Activated CD4-positive, alpha-beta T cell treated with anti-CD3 and anti-CD28 coated beads, Interleukin-2, amount 10 ng/mL, durations not matched to agents 24 days and 14 days (primary cell): ENCODE data around the gene QPRT. TPM values are rescaled to one million over a fixed set of nuclear protein-coding genes. Genes with fewer than 3 reads are reported as not detected.
A peak's percentile ranks its signal among the peaks of the same experiment; 100 is the strongest.
"Not testable (repeated sequence)": the region's sequence is repeated elsewhere in the genome, so short reads cannot be mapped to it uniquely, and the experiment has no call there.

Experiments
- DNase-seq: peaks from one replicate; pipeline ENCODE4 v3.0.0; 2022
- H3K27ac Mint-ChIP-seq: one replicate; pipeline ENCODE4 v1.8.0; 2022; ENCODE audit warnings: mild to moderate bottlenecking, mixed read lengths
- H3K27me3 Mint-ChIP-seq: one replicate; pipeline ENCODE4 v1.8.0; 2022; ENCODE audit warnings: mixed read lengths
- H3K36me3 Mint-ChIP-seq: one replicate; pipeline ENCODE4 v1.8.0; 2022; ENCODE audit warnings: low read depth, mild to moderate bottlenecking, mixed read lengths
- H3K4me1 Mint-ChIP-seq: one replicate; pipeline ENCODE4 v1.8.0; 2021; ENCODE audit warnings: mixed read lengths
- H3K4me3 Mint-ChIP-seq: one replicate; pipeline ENCODE4 v1.8.0; 2022; ENCODE audit warnings: mild to moderate bottlenecking, moderate library complexity, mixed read lengths
- H3K9me3 Mint-ChIP-seq: one replicate; pipeline ENCODE4 v1.8.0; 2021; ENCODE audit warnings: mixed read lengths
- intact Hi-C: fragments of 100-400 bp; cut with micrococcal nuclease; formaldehyde crosslinking; loops from one replicate; pipeline ENCODE4 v1.15.1; 2023
- total RNA-seq: library from RNA; stranded (reverse); gene quantifications from 2 replicates; pipeline ENCODE4 v1.2.3, GENCODE V29; 2022

The QPRT gene
- total RNA-seq, 1 donor from 2014 or later, result 5.8 TPM

DNA sequence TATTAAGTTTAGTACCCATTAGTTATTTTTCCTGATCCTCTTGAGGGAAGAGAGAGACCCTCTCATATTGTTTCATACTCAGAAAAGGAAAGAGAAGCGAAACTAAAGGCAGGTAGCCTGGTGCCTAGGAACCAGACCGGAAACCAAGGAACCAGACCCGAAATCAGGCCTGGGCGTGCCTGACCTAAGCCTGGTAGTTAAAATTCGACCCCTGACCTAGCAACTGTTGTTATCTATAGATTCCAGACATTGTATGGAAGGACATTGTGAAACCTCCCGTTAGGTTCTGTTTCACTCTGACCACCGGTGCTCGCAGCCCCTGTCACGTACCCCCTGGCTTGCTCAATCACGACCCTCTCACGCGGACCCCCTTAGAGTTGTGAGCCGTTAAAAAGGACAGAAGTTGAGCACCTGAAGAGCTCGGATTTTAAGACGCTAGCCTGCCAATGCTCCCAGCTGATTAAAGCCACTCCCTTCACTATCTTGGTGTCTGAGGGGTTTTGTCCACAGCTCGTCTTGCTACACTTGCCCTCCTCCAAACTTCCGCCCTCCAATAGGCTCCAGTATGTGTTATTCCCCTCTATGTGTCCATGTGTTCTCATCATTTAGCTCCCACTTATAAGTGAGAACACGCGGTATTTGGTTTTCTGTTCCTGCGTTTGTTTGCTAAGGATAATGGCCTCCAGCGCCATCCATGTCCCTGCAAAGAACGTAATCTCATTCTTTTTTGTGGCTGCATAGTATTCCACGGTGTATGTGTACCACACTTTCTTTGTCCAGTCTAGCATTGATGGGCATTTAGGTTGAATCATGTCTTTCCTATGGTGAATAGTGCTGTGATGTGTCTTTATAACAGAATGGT lies 10.7 kb downstream of the QPRT start:
- H3K4me3 Mint-ChIP-seq, H3K36me3 Mint-ChIP-seq, H3K27me3 Mint-ChIP-seq, intact Hi-C loops, H3K9me3 Mint-ChIP-seq, DNase-seq, H3K27ac Mint-ChIP-seq: not testable (repeated sequence)
- peaks cover 22% of the 10 kb centered on the region for H3K4me1 Mint-ChIP-seq

DNA sequence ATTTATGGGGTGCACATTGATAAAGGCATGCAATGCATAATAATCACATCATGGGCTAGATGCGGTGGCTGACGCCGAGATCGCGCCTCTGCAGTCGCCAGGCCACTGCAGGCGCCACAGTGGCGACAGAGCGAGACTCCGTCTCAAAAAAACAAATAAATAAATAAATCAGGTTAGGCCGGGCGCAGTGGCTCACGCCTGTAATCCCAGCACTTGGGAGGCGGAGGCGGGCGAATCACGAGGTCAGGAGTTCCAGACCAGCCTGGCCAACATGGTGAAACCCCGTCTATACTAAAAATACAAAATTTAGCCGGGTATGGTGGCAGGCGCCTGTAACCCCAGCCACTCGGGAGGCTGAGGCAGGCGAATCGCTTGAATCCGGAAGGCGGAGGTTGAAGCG lies 13.6 kb downstream of the QPRT start:
- not testable (repeated sequence) for H3K9me3 Mint-ChIP-seq

DNA sequence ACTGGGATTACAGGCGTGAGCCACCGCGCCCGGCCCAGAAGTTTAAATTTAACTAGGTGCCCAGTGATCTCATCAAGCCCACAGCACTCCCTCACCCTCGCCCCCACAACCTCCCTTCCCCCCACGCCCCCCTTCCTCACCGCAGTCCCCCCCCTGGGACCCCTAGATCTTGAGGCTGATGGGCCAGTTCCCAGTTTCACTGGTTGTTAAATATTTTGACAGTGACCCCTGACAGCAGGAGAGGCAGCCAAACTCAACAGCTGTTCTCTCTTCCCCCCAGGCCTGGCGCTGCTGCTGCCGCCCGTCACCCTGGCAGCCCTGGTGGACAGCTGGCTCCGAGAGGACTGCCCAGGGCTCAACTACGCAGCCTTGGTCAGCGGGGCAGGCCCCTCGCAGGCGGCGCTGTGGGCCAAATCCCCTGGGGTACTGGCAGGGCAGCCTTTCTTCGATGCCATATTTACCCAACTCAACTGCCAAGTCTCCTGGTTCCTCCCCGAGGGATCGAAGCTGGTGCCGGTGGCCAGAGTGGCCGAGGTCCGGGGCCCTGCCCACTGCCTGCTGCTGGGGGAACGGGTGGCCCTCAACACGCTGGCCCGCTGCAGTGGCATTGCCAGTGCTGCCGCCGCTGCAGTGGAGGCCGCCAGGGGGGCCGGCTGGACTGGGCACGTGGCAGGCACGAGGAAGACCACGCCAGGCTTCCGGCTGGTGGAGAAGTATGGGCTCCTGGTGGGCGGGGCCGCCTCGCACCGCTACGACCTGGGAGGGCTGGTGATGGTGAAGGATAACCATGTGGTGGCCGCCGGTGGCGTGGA lies 15.6 kb downstream of the QPRT start:
- Mint-ChIP-seq H3K27me3 (no peaks in the 10 kb centered on the region), H3K4me3 (no peak overlapping the region), H3K27ac (no peak overlapping the region), H3K4me1 (peaks cover 9% of the 10 kb centered on the region), H3K36me3 (peaks cover 3% of the 10 kb centered on the region), H3K9me3 (no peaks in the 10 kb centered on the region)
- DNase-seq, result no peak
- intact Hi-C loops, result no loop called here

More for the DNA sequence above, 13.6 kb downstream of the QPRT start:
- not testable (repeated sequence) for H3K27ac Mint-ChIP-seq, DNase-seq, H3K36me3 Mint-ChIP-seq, H3K4me3 Mint-ChIP-seq, H3K27me3 Mint-ChIP-seq
- intact Hi-C loops, result loop anchor here (1.0 kb wide), 2 partner anchors 156 to 329 kb away; no protein-coding TSS in a partner anchor
- peaks cover 12% of the 10 kb centered on the region for H3K4me1 Mint-ChIP-seq

DNA sequence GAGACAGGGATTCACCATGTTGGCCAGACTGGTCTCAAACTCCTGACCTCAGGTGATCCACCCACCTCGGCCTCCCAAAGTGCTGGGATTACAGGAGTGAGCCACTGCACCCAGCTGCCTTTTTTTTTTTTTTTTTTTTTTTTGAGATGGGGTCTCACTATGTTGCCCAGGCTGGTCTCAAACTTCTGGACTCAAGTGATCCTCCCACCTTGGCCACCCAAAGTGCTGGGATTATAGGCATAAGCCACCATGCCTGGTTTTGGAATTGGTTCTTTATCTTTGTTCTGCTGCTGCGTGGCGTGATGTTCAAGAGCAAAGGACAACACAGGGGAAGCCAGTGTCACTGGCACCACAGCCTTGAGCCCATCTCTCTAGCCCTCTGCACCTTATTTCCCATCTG lies 16.7 kb downstream of the QPRT start:
- H3K9me3 Mint-ChIP-seq, H3K36me3 Mint-ChIP-seq, intact Hi-C loops, H3K4me1 Mint-ChIP-seq, H3K27ac Mint-ChIP-seq, H3K27me3 Mint-ChIP-seq, H3K4me3 Mint-ChIP-seq, DNase-seq: not testable (repeated sequence)

DNA sequence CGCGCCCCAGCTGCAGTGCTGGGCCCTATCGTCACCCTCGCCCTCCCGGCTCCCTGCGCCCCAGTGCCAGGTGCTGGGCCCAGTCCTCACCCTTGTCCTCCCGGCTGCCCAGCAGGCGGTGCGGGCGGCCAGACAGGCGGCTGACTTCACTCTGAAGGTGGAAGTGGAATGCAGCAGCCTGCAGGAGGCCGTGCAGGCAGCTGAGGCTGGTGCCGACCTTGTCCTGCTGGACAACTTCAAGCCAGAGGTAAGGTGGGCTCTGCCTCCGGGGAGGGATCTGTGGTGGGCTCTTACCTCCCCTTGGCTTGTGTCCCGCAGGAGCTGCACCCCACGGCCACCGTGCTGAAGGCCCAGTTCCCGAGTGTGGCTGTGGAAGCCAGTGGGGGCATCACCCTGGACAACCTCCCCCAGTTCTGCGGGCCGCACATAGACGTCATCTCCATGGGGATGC lies 17.9 kb downstream of the QPRT start:
- Mint-ChIP-seq H3K9me3 (no peaks in the 10 kb centered on the region), H3K27ac (no peak overlapping the region)

DNA sequence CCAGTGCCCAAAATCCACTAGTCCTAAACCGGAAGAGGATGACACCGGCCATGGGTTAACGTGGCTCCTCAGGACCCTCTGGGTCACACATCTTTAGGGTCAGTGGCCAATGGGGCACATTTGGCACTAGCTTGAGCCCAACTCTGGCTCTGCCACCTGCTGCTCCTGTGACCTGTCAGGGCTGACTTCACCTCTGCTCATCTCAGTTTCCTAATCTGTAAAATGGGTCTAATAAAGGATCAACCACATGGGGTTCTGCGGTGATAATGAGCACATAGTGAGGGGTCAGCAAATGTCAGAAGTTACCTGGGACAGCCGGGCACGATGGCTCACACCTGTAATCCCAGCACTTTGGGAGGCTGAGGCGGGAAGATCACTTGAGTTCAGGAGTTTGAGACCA lies 18.4 kb downstream of the QPRT start:
- Mint-ChIP-seq H3K9me3 (no peaks in the 10 kb centered on the region), H3K36me3 (no peaks in the 10 kb centered on the region), H3K27me3 (no peaks in the 10 kb centered on the region), H3K27ac (no peak overlapping the region), H3K4me1 (peaks cover 23% of the 10 kb centered on the region), H3K4me3 (no peak overlapping the region)
- intact Hi-C loops, result no loop called here
- no peak for DNase-seq

More for the DNA sequence above, 17.9 kb downstream of the QPRT start:
- Mint-ChIP-seq H3K36me3 (no peaks in the 10 kb centered on the region), H3K4me3 (no peak overlapping the region), H3K27me3 (no peaks in the 10 kb centered on the region), H3K4me1 (peaks cover 18% of the 10 kb centered on the region)
- intact Hi-C loops, result no loop called here
- no peak for DNase-seq

DNA sequence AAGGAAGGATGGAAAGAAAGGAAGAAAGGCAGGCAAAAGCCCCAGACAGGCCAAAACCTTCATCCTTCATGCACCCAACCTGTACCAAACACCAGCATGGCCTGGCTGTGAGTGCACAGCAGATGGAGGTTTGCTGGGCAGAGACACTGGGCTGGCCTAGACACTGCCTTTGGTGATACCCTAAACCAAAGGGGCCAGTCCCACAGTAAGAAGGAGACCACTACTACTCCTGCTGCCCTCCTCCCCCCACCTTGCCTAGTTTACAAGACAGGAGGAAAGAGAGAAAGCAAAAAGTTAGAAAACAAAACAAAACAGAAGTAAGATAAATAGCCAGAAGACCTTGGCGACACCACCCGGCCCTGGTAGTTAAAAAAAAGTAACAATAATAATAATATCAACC lies 19.1 kb downstream of the QPRT start:
- no peaks in the 10 kb centered on the region for H3K27me3 Mint-ChIP-seq
- H3K4me1 Mint-ChIP-seq, result peaks cover 29% of the 10 kb centered on the region
- no peak overlapping the region for H3K27ac Mint-ChIP-seq
- DNase-seq, result no peak
- H3K36me3 Mint-ChIP-seq, result no peaks in the 10 kb centered on the region
- no peak overlapping the region for H3K4me3 Mint-ChIP-seq
- intact Hi-C loops, result no loop called here
- H3K9me3 Mint-ChIP-seq, result no peaks in the 10 kb centered on the region

DNA sequence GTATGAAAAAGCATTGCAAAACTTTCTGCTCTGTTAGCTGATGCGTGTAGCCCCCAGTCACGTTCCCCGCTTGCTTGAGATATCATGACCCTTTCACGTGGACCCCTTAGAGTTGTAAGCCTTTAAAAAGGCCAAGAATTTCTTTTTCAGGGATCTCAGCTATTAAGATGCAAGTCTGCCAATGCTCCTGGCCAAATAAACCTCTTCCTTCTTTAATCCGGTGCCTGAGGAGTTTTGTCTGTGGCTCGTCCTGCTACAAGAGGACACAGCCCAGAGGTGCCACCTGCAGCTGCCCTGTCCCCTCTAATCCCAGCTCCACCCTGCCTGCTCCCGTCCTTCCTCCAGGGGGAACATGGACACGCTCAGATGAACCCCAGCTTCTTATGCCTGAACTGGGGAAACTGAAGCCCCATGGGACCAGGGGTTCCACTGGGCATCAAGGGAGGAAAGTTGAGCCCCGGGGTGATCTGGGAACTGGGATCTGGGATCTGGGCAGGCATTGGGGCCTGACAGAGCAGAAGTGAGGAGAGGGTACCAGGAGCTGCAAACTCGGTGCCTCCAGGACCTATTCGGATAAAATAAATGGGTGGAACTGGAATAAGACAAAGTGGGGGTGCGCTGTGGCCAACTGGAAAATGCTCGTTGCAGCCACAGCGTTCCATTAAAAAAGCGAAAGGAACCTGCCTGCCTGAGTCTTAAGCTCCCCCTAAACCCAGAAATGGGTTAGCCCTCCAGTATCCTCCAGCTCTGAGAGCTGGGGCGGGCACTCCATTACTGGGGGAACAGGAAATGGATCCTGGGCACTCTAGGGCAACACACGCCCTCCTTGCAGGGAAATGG lies 19.7 kb downstream of the QPRT start:
- no peaks in the 10 kb centered on the region for H3K9me3 Mint-ChIP-seq
- intact Hi-C loops, result no loop called here
- no peaks in the 10 kb centered on the region for H3K27me3 Mint-ChIP-seq
- peaks cover 32% of the 10 kb centered on the region for H3K4me1 Mint-ChIP-seq
- H3K36me3 Mint-ChIP-seq, result no peaks in the 10 kb centered on the region
- no peak overlapping the region for H3K27ac Mint-ChIP-seq
- DNase-seq, result no peak
- no peak overlapping the region for H3K4me3 Mint-ChIP-seq

DNA sequence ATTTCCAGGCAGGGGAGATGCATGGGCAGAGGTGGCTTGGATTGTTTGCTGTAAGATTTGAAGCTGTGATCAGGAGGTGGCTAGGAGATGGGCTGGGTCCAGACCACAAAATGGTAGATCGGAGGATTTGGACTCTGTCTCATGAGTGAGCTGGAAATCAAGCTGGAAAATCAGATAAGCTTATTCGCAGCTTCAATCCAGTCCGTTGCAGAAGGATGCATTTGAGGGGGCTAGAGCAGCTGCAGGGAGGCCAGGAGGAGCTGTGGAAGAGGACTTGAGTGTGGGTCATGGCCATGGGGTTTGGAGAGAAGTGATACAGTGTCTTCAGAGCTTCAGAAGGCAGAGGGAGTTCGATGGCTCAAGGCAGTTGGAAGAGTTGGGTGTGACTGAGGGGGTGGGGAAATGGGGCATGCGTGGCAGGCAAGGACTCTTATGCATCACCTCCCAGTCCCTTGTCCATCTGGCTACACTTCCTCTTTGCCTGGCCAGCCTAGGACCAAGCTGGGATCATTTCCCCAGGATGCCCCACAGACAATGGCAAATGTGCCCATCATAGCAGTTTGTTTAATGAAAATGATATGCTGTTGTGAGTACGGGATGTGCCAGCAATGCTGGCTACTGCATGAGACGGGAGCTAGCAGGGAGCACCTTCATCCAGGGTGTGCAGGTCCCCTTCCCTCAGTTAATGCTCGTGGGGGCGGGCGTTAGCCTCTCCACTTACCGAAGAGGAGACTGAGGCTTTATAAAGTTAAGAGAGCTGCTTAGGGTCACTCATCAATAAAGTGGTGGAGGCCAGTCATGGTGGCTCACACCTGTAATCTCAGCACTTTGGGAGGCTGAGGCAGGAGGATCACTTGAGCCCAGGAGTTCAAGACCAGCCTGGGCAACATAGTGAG lies 20.6 kb downstream of the QPRT start:
- H3K27me3 Mint-ChIP-seq, result no peaks in the 10 kb centered on the region
- no peaks in the 10 kb centered on the region for H3K36me3 Mint-ChIP-seq
- DNase-seq, result no peak
- intact Hi-C loops, result loop anchor here (1.0 to 5.0 kb wide), 8 partner anchors 21 to 321 kb away; partner anchors contain the start of genes KIF22, MAZ and SPN
- no peak overlapping the region for H3K27ac Mint-ChIP-seq
- no peak overlapping the region for H3K4me3 Mint-ChIP-seq
- H3K9me3 Mint-ChIP-seq, result no peaks in the 10 kb centered on the region
- H3K4me1 Mint-ChIP-seq, result peaks cover 32% of the 10 kb centered on the region

DNA sequence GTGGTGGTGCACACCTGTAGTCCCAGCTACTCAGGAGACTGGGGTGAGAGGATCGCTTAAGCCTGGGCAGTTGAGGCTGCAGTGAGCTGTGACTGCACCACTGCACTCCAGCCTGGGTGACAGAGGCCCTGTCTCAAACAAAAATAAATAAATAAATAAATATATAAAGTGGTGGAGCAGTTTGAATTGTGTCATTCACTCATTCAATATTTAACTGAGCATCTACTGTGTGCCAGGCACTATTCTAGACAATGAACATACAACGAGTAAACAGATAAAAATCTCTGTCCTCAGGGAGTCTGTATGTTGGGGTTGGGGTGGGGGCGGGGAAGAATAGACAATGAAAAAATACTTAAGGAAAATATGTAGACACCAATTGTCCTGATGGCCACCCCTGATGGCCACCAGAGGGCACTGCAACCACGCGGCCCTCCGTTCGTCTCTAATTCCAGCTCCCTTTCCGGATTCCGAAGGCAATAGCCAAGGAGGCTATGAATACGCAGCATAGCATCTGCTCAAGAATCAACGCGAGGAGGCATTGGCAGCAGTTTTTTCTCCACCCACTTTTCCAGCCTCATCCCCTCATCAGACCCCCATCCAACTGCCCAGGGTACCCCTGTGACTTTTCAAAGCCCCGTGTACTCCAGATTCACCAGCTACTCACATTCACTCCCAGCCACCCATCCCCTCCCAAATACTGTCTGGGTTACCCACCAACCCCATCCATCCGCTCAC lies 21.4 kb downstream of the QPRT start:
- Mint-ChIP-seq H3K27ac (peak overlapping the region; percentile 81), H3K36me3 (no peaks in the 10 kb centered on the region), H3K27me3 (no peaks in the 10 kb centered on the region), H3K9me3 (no peaks in the 10 kb centered on the region), H3K4me1 (peaks cover 35% of the 10 kb centered on the region), H3K4me3 (peak overlapping the region; percentile 47)
- intact Hi-C loops, result loop anchor here (1.0 to 5.0 kb wide), 8 partner anchors 20 to 320 kb away; partner anchors contain the start of genes KIF22, MAZ and SPN
- peak; percentile 92 for DNase-seq

DNA sequence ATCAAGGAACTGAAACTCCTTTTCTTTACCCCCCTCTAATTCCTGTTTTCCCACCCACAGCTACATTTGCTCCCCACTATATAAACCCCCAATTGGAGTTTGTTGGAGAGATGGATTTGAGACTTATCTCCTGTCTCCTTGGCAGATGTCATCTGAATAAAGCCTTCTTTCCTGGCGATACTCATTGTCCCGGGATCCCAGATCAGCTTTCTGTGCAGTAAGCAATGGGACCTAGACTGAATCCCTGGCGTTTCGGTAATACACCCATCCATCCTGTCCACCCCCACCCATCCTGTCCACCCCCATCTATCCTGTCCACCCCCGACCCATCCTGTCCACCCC lies 22.2 kb downstream of the QPRT start:
- peaks cover 35% of the 10 kb centered on the region for H3K4me1 Mint-ChIP-seq
- DNase-seq, result no peak
- no peaks in the 10 kb centered on the region for H3K9me3 Mint-ChIP-seq
- H3K27me3 Mint-ChIP-seq, result no peaks in the 10 kb centered on the region
- H3K36me3 Mint-ChIP-seq, result no peaks in the 10 kb centered on the region
- peak overlapping the region; percentile 98 for H3K27ac Mint-ChIP-seq
- intact Hi-C loops, result loop anchor here (1.0 to 5.0 kb wide), 7 partner anchors 20 to 320 kb away; partner anchors contain the start of genes INO80E, KIF22, MAZ and SPN
- H3K4me3 Mint-ChIP-seq, result peak overlapping the region; percentile 48

DNA sequence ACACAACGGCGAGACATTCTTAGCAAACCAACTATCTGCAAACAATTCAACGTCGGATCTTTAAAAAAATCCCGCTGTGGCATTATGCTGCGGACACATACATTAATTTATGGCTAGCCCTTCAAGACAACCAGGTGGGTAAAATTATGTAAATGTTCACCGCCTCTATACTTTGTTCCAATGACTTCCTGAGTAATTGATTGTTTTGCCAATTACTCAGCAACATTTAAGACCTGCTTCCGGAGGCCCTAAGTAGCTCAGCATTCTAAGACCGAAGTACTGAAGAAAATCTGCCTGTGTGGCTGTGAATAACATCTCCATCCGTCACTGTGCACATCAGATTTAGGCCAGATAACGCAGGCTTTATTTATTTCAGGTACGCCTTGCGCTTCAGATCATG lies 23.3 kb downstream of the QPRT start:
- Mint-ChIP-seq H3K36me3 (no peaks in the 10 kb centered on the region), H3K27ac (peak overlapping the region; percentile 98), H3K27me3 (no peaks in the 10 kb centered on the region), H3K4me3 (peak overlapping the region; percentile 84), H3K4me1 (peaks cover 35% of the 10 kb centered on the region), H3K9me3 (no peaks in the 10 kb centered on the region)
- intact Hi-C loops, result loop anchor here (1.0 to 5.0 kb wide), 2 partner anchors 8 to 105 kb away; partner anchors contain the start of gene MAZ
- no peak for DNase-seq
